ELR (cell line): ENCODE data around the gene DNAI2.
A peak's percentile ranks its signal among the peaks of the same experiment; 100 is the strongest.

Experiments used
- DNase-seq: peaks from one replicate; pipeline ENCODE4 v3.0.0-alpha.2; 2015; ENCODE audit warnings: low read depth

Gene DNAI2, protein sequence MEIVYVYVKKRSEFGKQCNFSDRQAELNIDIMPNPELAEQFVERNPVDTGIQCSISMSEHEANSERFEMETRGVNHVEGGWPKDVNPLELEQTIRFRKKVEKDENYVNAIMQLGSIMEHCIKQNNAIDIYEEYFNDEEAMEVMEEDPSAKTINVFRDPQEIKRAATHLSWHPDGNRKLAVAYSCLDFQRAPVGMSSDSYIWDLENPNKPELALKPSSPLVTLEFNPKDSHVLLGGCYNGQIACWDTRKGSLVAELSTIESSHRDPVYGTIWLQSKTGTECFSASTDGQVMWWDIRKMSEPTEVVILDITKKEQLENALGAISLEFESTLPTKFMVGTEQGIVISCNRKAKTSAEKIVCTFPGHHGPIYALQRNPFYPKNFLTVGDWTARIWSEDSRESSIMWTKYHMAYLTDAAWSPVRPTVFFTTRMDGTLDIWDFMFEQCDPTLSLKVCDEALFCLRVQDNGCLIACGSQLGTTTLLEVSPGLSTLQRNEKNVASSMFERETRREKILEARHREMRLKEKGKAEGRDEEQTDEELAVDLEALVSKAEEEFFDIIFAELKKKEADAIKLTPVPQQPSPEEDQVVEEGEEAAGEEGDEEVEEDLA

DNA sequence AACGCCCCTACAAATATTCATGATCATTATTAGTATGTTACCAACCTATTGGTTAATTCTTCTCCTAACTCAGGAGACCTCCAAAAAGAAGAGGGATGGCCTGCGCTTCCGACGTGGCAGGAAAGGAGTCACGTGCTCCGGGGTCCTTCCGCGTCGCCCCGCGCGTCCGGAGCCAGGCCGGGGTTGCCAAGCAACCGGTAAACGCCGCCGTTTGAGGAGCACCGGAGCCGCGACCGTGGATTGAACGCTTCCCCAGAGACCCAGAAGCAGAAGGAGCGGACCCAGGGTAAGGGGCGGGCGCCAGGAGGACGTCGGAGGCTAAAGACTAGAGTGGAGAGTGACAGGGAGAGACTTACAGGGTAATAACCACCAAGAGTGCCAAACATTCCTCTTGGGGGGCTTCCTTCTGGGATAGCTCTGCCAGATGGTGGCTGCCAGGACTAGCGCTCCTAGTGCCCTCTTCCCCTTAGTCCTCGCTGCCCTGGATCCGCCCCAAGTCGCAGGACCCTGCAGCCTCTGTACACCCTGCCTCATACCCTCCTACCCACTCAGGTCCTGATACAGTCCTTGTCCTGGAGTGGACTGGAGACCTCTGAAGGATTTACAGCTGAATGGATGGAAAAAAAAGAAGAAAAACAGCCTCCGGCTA lies at the start of gene DNAI2:
TSS of gene DNAI2 (plus strand) at position 175 of the 649 bp plus-strand sequence. CDS start 7,584 bp downstream, outside the sequence.
- no peak for DNase-seq

DNA sequence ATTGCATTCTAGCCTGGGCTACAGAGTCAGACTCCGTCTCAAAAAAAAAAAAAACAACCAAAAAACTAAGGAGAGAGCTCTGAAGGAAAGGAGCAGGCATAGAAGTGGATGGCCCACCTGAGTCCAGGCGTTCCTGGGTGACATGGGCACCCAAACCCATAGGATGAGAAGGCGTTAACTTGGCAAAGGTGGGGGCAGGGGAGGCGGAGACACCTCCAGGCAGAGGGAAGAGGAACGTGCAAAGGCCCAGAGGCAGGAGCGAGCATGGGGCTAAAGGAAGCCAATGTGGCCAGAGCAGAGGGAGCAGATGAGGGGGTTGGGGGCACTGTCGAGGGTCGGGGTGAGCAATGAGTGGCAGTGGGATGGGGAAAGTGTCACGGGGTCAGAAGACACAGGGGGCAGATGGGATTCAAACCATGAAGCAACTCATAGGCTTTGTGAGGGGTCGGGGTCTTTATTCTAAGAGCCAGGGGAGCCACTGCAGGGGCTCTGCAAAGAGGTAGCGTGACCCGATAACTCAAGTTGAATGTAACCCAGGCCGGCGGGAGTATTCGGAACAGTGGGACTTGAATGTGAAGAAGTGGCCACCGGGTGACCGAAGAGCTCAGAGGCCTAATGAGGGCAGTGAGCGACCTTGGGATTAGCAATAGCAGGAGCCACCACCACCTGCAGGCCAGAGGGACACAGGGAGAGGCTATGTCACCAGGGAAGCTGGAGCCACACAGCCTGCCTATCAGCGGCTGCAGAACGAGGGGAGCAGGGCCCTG lies 48.9 kb upstream of the DNAI2 start:
- DNase-seq = no peak

DNA sequence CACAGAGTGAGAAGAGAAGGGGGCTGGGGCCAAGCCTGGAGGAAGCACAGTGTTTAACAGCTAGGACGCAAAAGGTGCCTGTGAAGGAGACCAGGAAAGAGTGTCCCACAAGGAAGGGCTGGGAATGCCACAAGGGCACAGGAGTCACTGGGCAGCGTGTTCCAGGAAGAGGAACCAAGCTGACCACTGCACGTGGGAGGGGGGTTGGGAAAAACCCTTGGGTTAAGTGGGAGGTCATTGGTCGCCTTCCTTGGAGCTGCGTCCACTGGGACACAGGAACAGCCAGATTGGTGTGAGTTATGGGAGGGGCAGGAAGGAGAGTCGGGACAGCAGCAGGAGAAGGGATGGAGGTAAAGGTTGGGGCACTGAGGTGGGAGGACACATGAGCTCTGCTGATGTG lies 47.8 kb upstream of the DNAI2 start:
- DNase-seq = no peak

DNA sequence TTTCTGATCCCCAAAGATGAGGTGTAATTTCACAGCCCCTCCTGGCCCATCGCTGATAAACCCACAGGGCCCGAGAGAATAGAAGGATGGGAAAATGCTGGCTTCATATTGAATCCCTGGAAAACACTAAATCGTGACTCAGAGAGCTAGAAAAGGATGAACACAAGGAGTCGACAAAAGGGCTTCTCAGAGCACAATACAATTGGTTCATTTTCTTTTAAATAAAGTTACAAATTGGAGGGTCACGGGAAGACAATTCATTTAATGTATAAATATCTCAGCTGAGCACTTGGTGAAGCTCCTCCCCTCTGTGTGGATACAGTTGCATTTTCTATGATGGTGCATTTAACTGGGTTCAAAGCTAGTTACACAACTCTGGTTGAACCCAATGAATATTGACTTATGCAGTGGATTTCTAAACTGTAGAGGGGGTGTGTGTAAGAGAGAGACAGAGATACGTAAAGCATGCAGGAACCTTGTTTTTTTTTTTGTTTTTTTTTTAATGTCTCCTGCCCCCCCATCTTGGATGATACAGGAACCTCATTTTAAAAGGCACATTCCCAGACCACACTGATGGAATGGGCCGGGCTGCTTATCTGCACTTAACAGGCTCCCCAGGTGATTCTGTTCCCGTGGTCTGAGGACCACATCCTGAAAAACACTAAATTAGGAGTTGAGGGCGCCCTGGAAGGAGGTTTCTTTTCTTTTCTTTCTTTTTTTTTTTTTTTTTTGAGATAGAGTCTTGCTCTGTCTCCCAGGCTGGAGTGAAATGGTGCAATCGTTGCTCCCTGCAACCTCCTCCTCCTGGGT lies 46.6 kb upstream of the DNAI2 start:
- DNase-seq = no peak

DNA sequence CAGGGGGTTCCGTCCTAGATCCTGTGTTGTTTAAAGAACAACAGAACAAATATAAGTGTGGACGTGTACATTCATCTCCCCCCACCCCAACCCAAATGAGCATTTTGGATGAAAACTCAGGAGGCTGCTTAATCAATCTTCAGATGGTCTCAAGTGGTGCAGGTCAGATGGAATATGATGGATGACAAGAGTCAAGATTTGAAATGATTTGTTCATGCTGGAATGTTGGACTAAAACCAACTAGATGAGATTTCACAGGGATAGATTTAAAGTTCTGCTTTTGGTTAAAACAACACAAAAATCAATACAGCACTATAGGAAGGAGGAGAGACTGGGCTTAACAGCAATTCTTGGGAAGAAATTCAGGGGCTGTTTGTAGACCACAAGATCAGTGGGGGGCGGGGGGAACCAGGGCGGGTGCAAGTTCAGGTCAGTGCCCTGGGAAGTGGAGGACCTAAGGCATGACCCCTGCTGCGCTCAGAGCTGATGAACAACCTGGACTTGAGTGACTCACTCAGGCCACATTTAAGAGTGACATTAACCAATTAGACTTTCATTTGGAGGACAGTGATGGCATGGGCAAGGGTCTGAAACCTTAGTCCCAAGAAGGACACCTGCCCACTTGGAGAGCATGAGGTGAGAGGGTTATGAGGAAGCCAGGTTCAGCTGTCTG lies 45.6 kb upstream of the DNAI2 start:
- DNase-seq = no peak

DNA sequence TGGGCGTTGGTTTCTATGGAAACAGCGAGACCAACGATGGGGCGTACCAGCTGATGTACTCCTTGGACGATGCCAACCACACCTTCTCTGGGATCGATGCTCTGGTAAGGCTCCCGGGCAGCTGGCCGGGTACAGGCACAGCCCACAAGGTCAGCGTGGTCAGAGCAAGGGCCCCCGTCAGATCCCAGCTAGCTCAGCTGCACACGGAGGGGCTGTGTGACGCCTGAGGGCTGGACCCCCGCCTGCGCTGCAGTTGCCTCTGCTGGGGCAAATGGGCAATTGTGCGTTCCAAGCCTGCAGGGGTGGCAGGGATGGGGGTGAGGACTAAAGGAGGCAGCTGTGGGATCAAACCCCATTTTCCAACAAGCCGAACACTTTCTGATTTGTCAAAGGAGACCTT lies 43.1 kb upstream of the DNAI2 start:
- DNase-seq = no peak

DNA sequence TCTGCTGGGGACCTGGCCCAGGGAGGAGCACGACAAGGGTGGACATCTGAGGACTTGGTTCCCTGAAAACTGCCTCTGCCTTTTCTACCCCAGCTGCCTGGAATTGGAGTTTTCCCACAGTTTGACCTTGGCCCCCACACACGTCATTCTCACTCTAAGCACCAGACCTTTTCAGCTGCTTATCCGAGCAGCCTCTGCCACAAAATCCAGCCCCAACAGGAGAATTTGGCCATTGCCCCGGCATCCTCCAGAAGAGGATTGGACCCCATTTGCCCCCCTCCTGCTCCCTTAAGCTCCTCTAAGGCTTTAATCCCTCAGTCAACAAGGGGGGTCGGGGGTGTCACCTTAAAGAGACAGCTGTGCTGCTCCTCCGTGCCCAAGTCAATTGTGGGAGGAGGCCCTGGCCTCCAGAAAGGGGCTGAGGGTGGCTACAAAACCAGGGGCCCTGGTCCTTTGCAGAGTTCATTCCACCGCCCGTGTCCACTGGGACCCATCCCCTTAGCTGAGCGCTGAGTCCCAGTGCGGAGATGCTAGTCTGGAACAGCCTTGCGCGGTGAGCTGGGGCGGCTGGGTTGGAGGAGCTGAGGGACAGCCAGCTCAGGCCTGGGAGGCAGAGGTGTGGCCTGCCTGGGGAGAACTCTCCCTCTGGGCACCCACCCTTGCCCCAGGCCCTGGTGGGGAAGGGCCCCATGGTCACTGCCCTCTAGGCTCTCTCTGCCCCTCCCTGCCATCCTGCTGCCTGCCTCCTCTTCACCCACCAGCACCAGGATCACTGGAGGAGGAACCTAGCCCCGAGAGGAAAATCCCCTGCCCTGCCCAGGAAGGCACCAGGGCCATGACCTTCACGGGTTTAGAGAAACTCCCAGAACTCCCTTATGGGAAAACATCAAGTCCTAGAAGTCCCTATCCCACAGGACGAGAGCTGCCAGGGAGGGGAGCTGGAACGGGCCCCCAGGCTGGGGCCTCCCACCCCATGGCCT lies 41.8 kb upstream of the DNAI2 start:
- DNase-seq = no peak

DNA sequence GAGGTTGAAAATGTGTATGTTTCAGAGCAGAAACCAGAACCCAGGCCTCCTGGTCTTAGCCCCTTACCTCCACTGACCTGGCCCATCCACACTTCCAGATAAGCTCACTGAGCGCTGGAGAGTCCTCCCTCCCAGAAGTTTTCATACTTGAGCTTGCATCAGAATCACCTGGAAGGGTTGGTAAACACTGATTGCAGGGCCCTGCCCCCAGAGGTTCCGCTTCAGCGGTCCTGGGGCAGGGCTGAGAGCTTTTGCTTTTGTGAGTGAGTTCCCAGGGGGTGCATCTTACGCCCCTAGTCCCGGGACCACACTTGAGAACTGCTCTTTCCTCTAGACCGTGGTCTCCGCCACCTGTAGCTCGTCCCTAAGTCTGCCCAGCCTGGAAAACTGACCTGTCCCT lies 40.1 kb upstream of the DNAI2 start:
- DNase-seq = no peak

DNA sequence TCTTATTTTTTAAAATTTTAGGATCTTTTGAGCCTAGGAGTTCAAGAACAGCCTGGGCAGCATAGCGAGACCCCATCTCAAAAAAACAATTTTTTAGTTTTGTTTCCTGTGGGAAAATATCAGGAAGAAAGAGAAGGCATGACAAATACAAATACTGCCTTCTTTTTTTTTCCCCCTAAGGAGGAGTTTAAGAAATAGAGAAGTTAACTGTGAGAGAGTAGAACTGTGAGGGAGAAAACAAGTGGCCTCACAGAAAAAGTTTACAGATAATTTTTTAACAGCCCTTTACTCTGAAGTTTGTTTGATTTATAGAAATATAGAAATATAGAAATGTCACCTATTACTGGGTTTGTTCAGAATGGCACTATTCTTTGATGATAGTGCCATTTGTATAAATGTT lies 39.5 kb upstream of the DNAI2 start:
- no peak for DNase-seq

DNA sequence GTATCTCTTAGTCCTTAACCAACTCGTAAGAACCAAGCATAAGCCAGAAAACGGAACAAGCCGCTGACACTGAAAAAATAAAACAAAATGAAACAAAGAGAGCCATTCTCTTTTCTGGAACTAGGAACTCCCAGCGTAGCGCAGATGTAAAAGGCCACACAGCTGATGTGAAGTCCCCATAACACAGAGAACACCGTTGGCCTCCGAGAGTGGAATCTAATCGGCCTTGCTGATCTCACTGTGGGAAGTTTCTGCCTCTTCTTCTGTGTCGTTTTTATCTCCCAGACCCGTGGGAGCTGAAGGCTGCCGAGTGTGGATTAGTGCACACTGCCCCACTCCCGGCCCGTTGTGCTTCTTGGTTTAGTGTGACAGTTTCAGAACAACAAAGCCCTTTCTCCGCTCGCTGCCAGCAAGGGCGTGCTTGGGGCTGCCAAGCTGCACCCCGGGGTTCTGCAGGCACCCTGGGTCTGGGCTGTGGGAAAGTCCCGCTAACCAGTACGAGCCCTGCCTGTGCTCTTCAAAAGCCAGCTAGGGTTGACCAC lies 38.9 kb upstream of the DNAI2 start:
- DNase-seq = no peak

DNA sequence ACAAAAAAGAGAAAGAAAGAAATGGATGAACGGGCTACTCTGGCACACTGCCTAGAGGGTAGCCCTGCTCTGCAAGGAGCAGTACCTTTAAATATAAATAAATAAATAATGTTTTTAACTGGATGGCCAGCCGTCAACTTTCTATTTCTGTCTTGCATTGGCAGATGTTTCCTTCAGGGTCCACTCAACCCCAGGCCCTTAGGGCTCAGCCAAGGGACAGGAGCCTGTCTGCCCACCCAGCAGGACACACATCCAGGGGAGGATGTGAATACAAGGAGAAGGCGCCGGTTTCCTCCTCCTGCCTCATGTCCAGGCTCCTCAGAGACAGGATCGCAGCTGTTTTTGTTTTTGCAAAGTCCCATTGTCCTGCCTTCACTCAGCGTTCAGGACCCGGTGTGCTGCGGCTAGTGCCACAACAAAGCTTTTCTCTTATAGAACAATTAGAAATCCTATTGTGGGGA lies 38.1 kb upstream of the DNAI2 start:
- no peak for DNase-seq

DNA sequence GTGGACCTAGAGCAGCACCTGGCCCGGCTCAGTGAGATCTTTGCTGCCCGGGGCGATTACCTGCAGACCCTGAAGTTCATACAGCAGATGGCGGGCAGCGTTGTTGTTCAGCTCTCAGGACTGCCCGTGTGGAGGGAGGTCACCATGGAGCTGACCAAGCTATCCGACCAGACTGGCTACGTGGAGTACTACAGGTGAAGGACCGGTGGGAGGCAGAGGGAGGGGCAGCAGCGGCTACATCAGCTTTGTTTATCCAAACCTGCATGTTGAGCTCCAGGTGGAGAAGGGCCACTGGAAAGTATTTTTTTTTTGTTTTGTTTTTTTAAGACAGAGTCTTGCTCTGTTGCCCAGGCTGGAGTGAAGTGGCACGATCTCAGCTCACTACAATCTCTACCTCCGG lies 36.7 kb upstream of the DNAI2 start:
- DNase-seq = no peak

DNA sequence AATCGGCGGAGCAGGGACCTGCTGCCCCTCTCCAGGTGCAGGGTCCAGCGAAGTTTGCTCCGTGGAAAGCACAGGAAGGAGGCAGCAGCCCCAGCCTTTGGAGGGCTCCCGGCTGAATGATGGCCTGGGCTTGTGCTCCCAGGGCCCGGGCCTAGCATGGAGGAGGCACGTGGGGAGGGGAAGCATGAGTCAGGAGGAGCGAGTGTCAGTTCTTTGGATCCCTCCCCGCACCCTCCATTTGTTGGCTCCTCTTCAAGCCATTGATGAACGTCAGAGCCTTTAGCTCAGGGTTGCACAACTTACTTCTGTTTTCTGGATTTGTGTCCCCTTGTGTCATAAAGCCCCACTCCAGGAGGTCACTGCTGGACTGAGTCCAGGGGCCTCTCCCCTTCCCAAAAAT lies 34.9 kb upstream of the DNAI2 start:
- peak; percentile 1 for DNase-seq

DNA sequence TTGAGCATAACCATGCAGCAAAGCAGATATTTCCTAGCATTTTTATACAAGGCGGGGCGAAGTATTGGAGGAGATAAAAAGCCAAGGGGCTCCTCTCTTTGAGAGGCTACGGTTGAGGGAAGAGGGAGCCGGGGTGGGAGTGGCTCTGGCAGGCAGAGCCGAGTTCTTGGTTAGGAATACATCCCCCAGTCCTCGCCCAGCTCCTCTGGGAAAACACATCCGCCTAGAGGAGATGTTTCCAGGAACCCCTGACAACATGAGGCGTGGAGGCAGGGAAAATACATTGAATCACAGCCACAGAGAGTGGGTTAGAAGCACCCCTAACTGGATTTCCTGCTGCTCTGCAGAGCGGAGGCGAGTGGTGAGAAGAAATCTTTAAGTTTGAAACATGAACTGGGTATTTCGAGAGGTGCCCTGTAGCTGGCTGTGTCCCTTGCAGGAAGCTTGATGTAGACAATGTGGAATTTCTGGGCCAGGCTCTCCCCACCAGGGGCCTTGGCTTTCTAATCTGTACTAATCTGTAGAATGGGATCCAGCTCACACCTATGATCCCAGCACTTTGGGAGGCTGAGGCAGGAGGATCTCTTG lies 33.3 kb upstream of the DNAI2 start:
- no peak for DNase-seq

DNA sequence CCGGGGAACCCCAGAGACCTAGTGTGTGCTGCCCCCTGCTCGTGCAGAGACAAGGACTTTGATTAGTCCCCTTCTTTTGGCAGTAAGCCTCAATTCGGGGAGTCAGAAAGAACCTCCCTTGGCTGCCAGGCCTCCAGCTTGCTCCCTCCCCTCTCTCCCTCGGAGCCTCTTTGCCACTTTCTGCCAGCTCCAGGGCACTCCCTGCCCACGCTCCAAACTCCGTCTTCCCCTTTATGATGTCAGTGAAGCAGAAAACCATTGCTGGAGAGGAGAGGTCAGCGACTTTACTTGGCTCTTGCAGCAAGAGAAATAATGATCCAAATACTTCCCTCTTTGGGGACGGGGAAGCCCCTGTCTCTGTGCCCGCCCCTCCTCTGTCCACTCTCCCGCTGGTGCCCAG lies 32.6 kb upstream of the DNAI2 start:
- no peak for DNase-seq

DNA sequence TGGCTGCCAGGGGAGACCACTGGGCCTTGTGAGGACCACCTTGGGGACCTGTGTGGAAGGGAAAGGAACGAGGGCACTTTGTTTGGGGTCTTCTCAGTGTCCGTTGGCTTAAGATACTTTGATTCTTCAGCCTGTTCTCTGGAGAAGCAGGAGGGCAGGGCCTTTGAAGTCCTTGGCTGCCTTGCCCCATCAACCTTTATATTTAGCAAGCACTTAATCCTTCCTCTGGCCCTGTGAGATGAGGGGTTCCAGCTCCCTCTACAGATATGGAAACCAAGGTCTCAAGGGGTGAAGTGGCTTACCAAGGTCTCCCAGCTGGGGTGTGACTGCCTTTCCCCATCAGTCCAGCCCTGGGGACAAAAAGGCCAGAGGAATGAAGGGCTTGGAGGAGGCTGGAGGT lies 32.2 kb upstream of the DNAI2 start:
- no peak for DNase-seq

DNA sequence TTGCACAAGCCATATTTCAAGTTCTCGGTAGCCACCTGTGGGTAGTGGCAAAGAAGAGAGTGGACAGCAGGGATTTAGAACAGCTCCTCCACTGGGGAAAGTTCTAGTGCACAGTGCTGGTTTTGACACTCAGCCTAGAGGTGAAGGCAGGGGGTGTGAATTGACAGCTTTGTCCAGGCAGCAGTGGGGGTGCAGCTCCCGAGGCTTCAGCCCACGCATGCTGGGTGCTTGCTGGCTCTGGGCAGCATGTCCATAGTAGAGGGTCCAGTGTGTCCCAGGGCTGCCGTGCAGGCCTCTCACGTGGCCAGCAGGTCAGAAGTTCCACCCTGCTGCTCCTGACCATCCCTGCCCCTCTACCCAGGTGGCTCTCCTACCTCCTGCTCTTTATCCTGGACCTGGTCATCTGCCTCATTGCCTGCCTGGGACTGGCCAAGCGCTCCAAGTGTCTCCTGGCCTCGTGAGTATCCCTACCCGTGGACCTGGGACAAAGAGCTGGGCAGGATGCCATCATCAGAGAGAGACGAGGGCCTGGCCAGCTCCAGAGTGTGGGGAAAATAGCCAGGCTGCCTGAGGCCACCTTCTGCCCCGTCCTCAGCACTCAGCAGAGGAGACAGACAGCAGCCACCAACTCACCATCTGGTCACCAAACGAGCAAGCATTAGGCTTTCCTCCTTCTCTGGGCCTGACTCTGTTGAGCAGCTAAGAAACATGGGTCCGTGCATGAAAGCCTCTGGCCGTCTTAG lies 30.9 kb upstream of the DNAI2 start:
- no peak for DNase-seq

DNA sequence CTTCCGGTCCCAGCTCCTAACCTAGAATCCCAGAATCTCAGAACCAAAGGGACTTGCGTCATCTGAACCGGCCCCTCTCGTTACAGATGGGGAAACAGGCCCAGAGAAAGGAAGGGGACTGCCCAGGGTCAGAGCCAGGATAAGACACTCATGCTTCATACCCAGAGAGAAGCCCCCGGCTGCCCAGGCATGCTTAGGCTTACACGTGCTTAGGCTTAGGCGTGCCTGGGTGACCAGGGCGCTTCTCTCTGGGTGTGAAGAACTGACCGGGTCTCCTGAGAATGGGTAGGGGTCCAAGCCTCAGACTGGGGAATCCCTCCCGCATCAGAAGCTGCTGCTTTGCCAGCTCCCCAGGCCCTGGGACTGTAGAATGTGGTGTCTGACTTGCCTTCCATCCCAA lies 29.9 kb upstream of the DNAI2 start:
- no peak for DNase-seq
